Muscle of leg (tissue), 11 donors: ENCODE measurements around the gene SRGAP2B. TPM values are rescaled to one million over a fixed set of nuclear protein-coding genes. Genes with fewer than 3 reads are reported as not detected.
A peak's percentile ranks its signal among the peaks of the same experiment; 100 is the strongest.
"Not testable (repeated sequence)": the region's sequence is repeated elsewhere in the genome, so short reads cannot be mapped to it uniquely, and the experiment has no call there.

Source experiments
- DNase-seq: peaks from one replicate; pipeline ENCODE4 v3.0.0; 2013
- H3K27ac ChIP-seq: one replicate; pipeline ENCODE4 v1.5.1; 2013; ENCODE audit warnings: mild to moderate bottlenecking, low read length, control low read depth
- H3K27me3 ChIP-seq: one replicate; pipeline ENCODE4 v1.6.1; 2013; ENCODE audit warnings: low read length; ENCODE audit not compliant: control insufficient read depth, insufficient read depth
- H3K36me3 ChIP-seq: one replicate; pipeline ENCODE4 v1.6.1; 2013; ENCODE audit warnings: low read length; ENCODE audit not compliant: control insufficient read depth, insufficient read depth
- H3K4me1 ChIP-seq: one replicate; pipeline ENCODE4 v1.6.1; 2013; ENCODE audit warnings: low read length; ENCODE audit not compliant: control insufficient read depth, insufficient read depth
- H3K4me3 ChIP-seq: one replicate; pipeline ENCODE4 v1.5.1; 2013; ENCODE audit warnings: low read length, control low read depth
- H3K9me3 ChIP-seq: replicated peaks from 2 replicates; pipeline ENCODE4 v1.6.1; 2013; ENCODE audit warnings: low read depth, low read length; ENCODE audit not compliant: control insufficient read depth
- WGBS: methylation state at CpG from one replicate; pipeline ENCODE4 v1.1.5; 2013; ENCODE audit warnings: missing lambda C conversion rate; ENCODE audit not compliant: insufficient coverage; 5-methylcytosine and 5-hydroxymethylcytosine counted together
- polyA plus RNA-seq, 8 donors: library from polyadenylated mRNA; unstranded; fragments of 120-200 nt; gene quantifications; one replicate each; pipeline versions ENCODE4 v1.2.1 to v1.2.3, GENCODE V29; 2013; ENCODE audit warnings: inconsistent platforms in 1 of 8, low replicate concordance in 1 of 8; ENCODE audit not compliant: insufficient read length in 8 of 8, insufficient read depth in 1 of 8
- total RNA-seq: library from RNA; stranded (reverse); fragments of 120-200 nt; gene quantifications from one replicate; pipeline ENCODE4 v1.2.4, GENCODE V29; 2013

SRGAP2B gene
- total and polyA plus RNA-seq, 9 donors: 21.4 to 49.3 (median 32.9) TPM

DNA sequence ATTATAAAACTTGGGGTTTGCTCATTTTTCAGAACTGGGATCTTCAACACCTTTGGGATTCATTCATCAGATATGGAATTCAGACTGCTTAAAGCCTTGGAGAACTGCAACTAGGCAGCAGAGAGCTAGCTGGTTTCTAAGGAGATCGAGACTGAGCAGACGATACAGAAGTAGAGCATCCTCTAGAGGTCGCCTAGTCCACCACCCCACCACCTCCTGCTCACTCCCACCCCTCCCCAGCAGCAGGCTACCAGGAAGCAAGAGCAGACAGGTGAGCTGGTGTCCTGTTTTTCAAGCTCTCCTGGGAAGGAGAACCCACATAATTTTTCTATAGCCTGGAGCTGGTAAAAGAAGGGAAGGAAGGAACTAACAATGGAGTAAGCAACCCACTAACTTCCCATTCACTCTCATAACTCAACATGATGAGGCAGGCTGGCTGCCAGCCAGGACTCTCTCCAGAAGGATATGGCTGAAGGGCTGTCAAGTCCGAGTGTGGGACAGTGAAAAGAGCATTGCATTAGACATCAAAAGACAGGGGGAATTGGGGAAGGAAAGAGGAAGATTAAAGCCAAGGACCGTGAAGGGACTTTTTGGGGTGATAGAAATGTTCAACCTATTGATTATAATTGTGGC lies 29.8 kb downstream of the SRGAP2B start:
- not testable (repeated sequence) for H3K27ac ChIP-seq, H3K4me3 ChIP-seq, H3K9me3 ChIP-seq, H3K27me3 ChIP-seq, DNase-seq, H3K4me1 ChIP-seq, H3K36me3 ChIP-seq
- WGBS: no CpG with 5 or more reads among the region's 5 CpGs

- H3K36me3 ChIP-seq, H3K4me1 ChIP-seq, DNase-seq, H3K27me3 ChIP-seq, H3K9me3 ChIP-seq, H3K27ac ChIP-seq, H3K4me3 ChIP-seq: not testable (repeated sequence)
- WGBS: no CpG with 5 or more reads among the region's 2 CpGs
Measured at GRCh38 chr1:145063941-145064648, 31.0 kb downstream of the SRGAP2B start.

GRCh38 chr1:145063285-145063684 lies 31.8 kb downstream of the SRGAP2B start:
- not testable (repeated sequence) for H3K27me3 ChIP-seq, H3K9me3 ChIP-seq, DNase-seq, H3K4me1 ChIP-seq, H3K4me3 ChIP-seq, H3K36me3 ChIP-seq, H3K27ac ChIP-seq
- no CpG with 5 or more reads among the region's 2 CpGs for WGBS

GRCh38 chr1:145058184-145058583 lies 36.9 kb downstream of the SRGAP2B start:
- no CpG with 5 or more reads among the region's 3 CpGs for WGBS
- not testable (repeated sequence) for H3K9me3 ChIP-seq, H3K4me1 ChIP-seq, DNase-seq, H3K36me3 ChIP-seq, H3K27me3 ChIP-seq, H3K4me3 ChIP-seq
- peak overlapping the region; percentile 7 for H3K27ac ChIP-seq

GRCh38 chr1:145055217-145055760 lies 39.8 kb downstream of the SRGAP2B start:
- not testable (repeated sequence) for DNase-seq, H3K36me3 ChIP-seq, H3K27me3 ChIP-seq, H3K4me1 ChIP-seq, H3K4me3 ChIP-seq, H3K27ac ChIP-seq, H3K9me3 ChIP-seq
- WGBS: no CpG with 5 or more reads among the region's 4 CpGs

GRCh38 chr1:145053428-145053827 lies 41.7 kb downstream of the SRGAP2B start:
- H3K27me3 ChIP-seq, H3K4me3 ChIP-seq, H3K4me1 ChIP-seq, DNase-seq, H3K9me3 ChIP-seq, H3K36me3 ChIP-seq, H3K27ac ChIP-seq: not testable (repeated sequence)
- no CpG with 5 or more reads among the region's 4 CpGs for WGBS

- H3K4me1 ChIP-seq, H3K36me3 ChIP-seq, H3K4me3 ChIP-seq, H3K27ac ChIP-seq, DNase-seq, H3K9me3 ChIP-seq, H3K27me3 ChIP-seq: not testable (repeated sequence)
- no CpG with 5 or more reads among the region's 10 CpGs for WGBS
Measured at GRCh38 chr1:145052019-145052776, 42.9 kb downstream of the SRGAP2B start.

GRCh38 chr1:145048181-145048856 lies 46.8 kb downstream of the SRGAP2B start:
- DNase-seq, H3K36me3 ChIP-seq, H3K9me3 ChIP-seq, H3K4me3 ChIP-seq, H3K27ac ChIP-seq, H3K4me1 ChIP-seq, H3K27me3 ChIP-seq: not testable (repeated sequence)
- no CpG with 5 or more reads among the region's 6 CpGs for WGBS

GRCh38 chr1:145047553-145047952 lies 47.6 kb downstream of the SRGAP2B start:
- H3K27me3 ChIP-seq, H3K27ac ChIP-seq, H3K9me3 ChIP-seq, H3K4me1 ChIP-seq, H3K4me3 ChIP-seq, H3K36me3 ChIP-seq, DNase-seq: not testable (repeated sequence)
- no CpG with 5 or more reads among the region's 1 CpG for WGBS
